ENCODE data around the gene ZNG1B.
"Not testable (repeated sequence)": the region's sequence is repeated elsewhere in the genome, so short reads cannot be mapped to it uniquely, and the experiment has no call there.

Gene ZNG1B

GRCh38 chr2:113437508-113438465 is at the start of gene ZNG1B:
Gene ZNG1B, plus strand, starts transcription at chr2:113437691. Its CDS starts 178 bp downstream, at chr2:113437869.
- not testable (repeated sequence) for H3F3A ChIP-seq (ENCODE audit: insufficient read depth, low read length); H3K9me2 ChIP-seq (replicated peaks; ENCODE audit: insufficient read depth, low read length); H3K9me3 ChIP-seq (replicated peaks; ENCODE audit: insufficient read depth, low read length); H3K79me2 ChIP-seq (ENCODE audit: low read length); H3K36me3 ChIP-seq (replicated peaks; ENCODE audit: insufficient read depth, low read length); H4K20me1 ChIP-seq (ENCODE audit: insufficient read depth, low read length); H2AFZ ChIP-seq (ENCODE audit: low read length); H3K27me3 ChIP-seq (replicated peaks; ENCODE audit: insufficient read depth, low read length); H3K4me1 ChIP-seq (ENCODE audit: low read length)
- peak; percentile 14 for DNase-seq
- peak within 1 kb of the TSS; percentile 41; the same call in 1 of the 2 replicates for H3K4me2 ChIP-seq (ENCODE audit: low read depth, low read length)
- H3K4me3 ChIP-seq (ENCODE audit: low read length), result peak within 1 kb of the TSS; percentile 62
- H3K27ac ChIP-seq (ENCODE audit: low read length), result peak within 1 kb of the TSS; percentile 47; the same call in 1 of the 2 replicates
- peak within 1 kb of the TSS; percentile 53 for H3K9ac ChIP-seq (ENCODE audit: low read length)

- DNase-seq, result peak; percentile 81
Measured at GRCh38 chr2:113390124-113390849, 47.2 kb upstream of the ZNG1B start.

GRCh38 chr2:113391073-113391472 is 46.4 kb upstream of the ZNG1B start:
- no peaks in the 10 kb centered on the region for H4K20me1 ChIP-seq (ENCODE audit: insufficient read depth, low read length)
- H3F3A ChIP-seq (ENCODE audit: insufficient read depth, low read length), result no peaks in the 10 kb centered on the region
- H3K27me3 ChIP-seq (replicated peaks; ENCODE audit: insufficient read depth, low read length), result no peaks in the 10 kb centered on the region
- no peaks in the 10 kb centered on the region for H3K4me1 ChIP-seq (ENCODE audit: low read length)
- TF ChIP-seq CTCF (IDR thresholded peaks at IDR 0.05; ENCODE audit: low read length), result no peak
- TF ChIP-seq EZH2 (optimal IDR thresholded peaks at IDR 0.05; ENCODE audit: low read depth, low read length), result no peak
- no peak for TF ChIP-seq EZH2phosphoT487 (IDR thresholded peaks at IDR 0.05; ENCODE audit: low read length)
- no peaks in the 10 kb centered on the region for H3K36me3 ChIP-seq (replicated peaks; ENCODE audit: insufficient read depth, low read length)
- no peak overlapping the region for H3K4me3 ChIP-seq (ENCODE audit: low read length)
- H3K27ac ChIP-seq (ENCODE audit: low read length), result no peak overlapping the region; the same call in 1 of the 2 replicates
- no peaks in the 10 kb centered on the region for H3K79me2 ChIP-seq (ENCODE audit: low read length)
- H3K9me3 ChIP-seq (replicated peaks; ENCODE audit: insufficient read depth, low read length), result no peaks in the 10 kb centered on the region
- no peak overlapping the region for H2AFZ ChIP-seq (ENCODE audit: low read length)
- no peak overlapping the region for H3K4me2 ChIP-seq (ENCODE audit: low read depth, low read length)
- DNase-seq, result no peak
- H3K9ac ChIP-seq (ENCODE audit: low read length), result no peak overlapping the region
- H3K9me2 ChIP-seq (replicated peaks; ENCODE audit: insufficient read depth, low read length), result no peaks in the 10 kb centered on the region

More at GRCh38 chr2:113390124-113390849, 47.2 kb upstream of the ZNG1B start:
- peak overlapping the region; percentile 76 for H3K4me2 ChIP-seq (ENCODE audit: low read depth, low read length)
- H3K9ac ChIP-seq (ENCODE audit: low read length), result peak overlapping the region; percentile 44; the same call in 1 of the 2 replicates
- H3K9me3 ChIP-seq (replicated peaks; ENCODE audit: insufficient read depth, low read length), result no peaks in the 10 kb centered on the region
- no peaks in the 10 kb centered on the region for H4K20me1 ChIP-seq (ENCODE audit: insufficient read depth, low read length)
- peak overlapping the region; percentile 19; the same call in 1 of the 2 replicates for H3K27ac ChIP-seq (ENCODE audit: low read length)
- H3K36me3 ChIP-seq (replicated peaks; ENCODE audit: insufficient read depth, low read length), result no peaks in the 10 kb centered on the region
- peak overlapping the region; percentile 51 for H3K4me3 ChIP-seq (ENCODE audit: low read length)
- H3K79me2 ChIP-seq (ENCODE audit: low read length), result no peaks in the 10 kb centered on the region
- H2AFZ ChIP-seq (ENCODE audit: low read length), result peak overlapping the region; percentile 63
- H3K4me1 ChIP-seq (ENCODE audit: low read length), result no peaks in the 10 kb centered on the region
- TF ChIP-seq EZH2 (optimal IDR thresholded peaks at IDR 0.05; ENCODE audit: low read depth, low read length) (no peak), CTCF (IDR thresholded peaks at IDR 0.05; ENCODE audit: low read length) (peak; percentile 94), EZH2phosphoT487 (IDR thresholded peaks at IDR 0.05; ENCODE audit: low read length) (no peak)
- H3F3A ChIP-seq (ENCODE audit: insufficient read depth, low read length), result no peaks in the 10 kb centered on the region
- no peaks in the 10 kb centered on the region for H3K27me3 ChIP-seq (replicated peaks; ENCODE audit: insufficient read depth, low read length)
- H3K9me2 ChIP-seq (replicated peaks; ENCODE audit: insufficient read depth, low read length), result no peaks in the 10 kb centered on the region
